HCT116 (cell line): ENCODE measurements around the gene CST2.

ENCODE experiments used
- CBX3 ChIP-seq: IDR thresholded peaks from 2 replicates; pipeline ENCODE4 v1.6.1; 2012; ENCODE audit warnings: low read depth
- ELF1 ChIP-seq: IDR thresholded peaks from 2 replicates; pipeline ENCODE4 v1.6.1; 2012; ENCODE audit warnings: low read depth, borderline replicate concordance
- EZH2 ChIP-seq: fragments of 200-600 bp; sonication (generic); IDR thresholded peaks from 2 replicates; pipeline ENCODE4 v1.6.1; 2017; ENCODE audit warnings: antibody characterized with exemption, mixed run types
- EZH2phosphoT487 ChIP-seq: fragments of 200-600 bp; IDR thresholded peaks from 2 replicates; pipeline ENCODE4 v1.6.1; 2018; ENCODE audit warnings: antibody characterized with exemption, borderline replicate concordance
- FOSL1 ChIP-seq: IDR thresholded peaks from 2 replicates; pipeline ENCODE4 v1.6.1; 2012; ENCODE audit warnings: low read depth
- JUND ChIP-seq: IDR thresholded peaks from 2 replicates; pipeline ENCODE4 v1.6.1; 2012
- POLR2A ChIP-seq: IDR thresholded peaks from 2 replicates; pipeline ENCODE4 v1.7.0; 2011; ENCODE audit warnings: borderline replicate concordance; ENCODE audit not compliant: insufficient read depth, insufficient read length; ENCODE audit errors: extremely low read depth
- POLR2AphosphoS5 ChIP-seq: IDR thresholded peaks from 2 replicates; pipeline ENCODE4 v1.6.1; 2011; ENCODE audit warnings: mild to moderate bottlenecking, low read depth, low read length, moderate library complexity
- SIN3A ChIP-seq: IDR thresholded peaks from 2 replicates; pipeline ENCODE4 v1.6.1; 2012; ENCODE audit warnings: low read depth
- SP1 ChIP-seq: IDR thresholded peaks from 2 replicates; pipeline ENCODE4 v1.6.1; 2012; ENCODE audit warnings: low read depth
- ZNF274 ChIP-seq: fragments of 200-500 bp; sonication (Bioruptor generic); IDR thresholded peaks from 2 replicates; pipeline ENCODE4 v1.6.1; 2014; ENCODE audit warnings: mild to moderate bottlenecking, low read depth, low read length, inconsistent platforms
- TF ChIP-seq, protein P1 (sequence below), 3 experiments: fragments of 200-600 bp in 1 of 3; sonication (generic) in 1 of 3; IDR thresholded peaks in 2 of 3; conservative IDR thresholded peaks in 1 of 3; 2 replicates each; pipeline ENCODE4 v1.5.1; 2012 to 2017; ENCODE audit warnings: low read depth in 2 of 3, low read length in 2 of 3, antibody characterized with exemption in 1 of 3, borderline replicate concordance in 1 of 3, control low read depth in 1 of 3, mild to moderate bottlenecking in 1 of 3, mixed read lengths in 1 of 3, mixed run types in 1 of 3, moderate library complexity in 1 of 3; ENCODE audit not compliant: insufficient read depth in 1 of 3
- TF ChIP-seq, protein P2 (sequence below): IDR thresholded peaks from 2 replicates; pipeline ENCODE4 v1.6.1; 2012

DNA sequence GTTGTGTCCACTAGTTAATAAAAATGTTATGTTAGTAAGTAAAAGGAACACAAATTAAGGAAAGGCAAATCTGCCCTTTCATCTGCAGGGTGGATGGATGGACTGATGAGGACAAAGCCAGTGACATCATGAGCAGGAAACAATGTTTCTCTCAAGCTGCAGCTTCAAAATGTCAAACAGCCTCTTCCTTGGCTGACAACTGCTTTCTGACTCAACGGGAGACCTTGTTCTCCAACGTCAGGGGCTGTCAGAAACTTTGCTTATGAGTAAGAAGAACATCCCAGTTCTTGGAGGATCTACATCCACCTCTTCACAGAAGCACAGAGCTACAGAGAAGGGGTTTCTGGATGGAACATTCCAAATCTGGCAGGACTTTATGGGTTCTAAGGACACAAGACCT lies 6.0 kb downstream of the CST2 start:
- TF ChIP-seq, protein P1, sequence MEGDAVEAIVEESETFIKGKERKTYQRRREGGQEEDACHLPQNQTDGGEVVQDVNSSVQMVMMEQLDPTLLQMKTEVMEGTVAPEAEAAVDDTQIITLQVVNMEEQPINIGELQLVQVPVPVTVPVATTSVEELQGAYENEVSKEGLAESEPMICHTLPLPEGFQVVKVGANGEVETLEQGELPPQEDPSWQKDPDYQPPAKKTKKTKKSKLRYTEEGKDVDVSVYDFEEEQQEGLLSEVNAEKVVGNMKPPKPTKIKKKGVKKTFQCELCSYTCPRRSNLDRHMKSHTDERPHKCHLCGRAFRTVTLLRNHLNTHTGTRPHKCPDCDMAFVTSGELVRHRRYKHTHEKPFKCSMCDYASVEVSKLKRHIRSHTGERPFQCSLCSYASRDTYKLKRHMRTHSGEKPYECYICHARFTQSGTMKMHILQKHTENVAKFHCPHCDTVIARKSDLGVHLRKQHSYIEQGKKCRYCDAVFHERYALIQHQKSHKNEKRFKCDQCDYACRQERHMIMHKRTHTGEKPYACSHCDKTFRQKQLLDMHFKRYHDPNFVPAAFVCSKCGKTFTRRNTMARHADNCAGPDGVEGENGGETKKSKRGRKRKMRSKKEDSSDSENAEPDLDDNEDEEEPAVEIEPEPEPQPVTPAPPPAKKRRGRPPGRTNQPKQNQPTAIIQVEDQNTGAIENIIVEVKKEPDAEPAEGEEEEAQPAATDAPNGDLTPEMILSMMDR (IDR thresholded peaks at IDR 0.05 in 2 of 3, conservative IDR thresholded peaks at IDR 0.05 in 1 of 3; ENCODE audit: borderline replicate concordance in 1 of 3, insufficient read depth in 1 of 3, low read depth in 2 of 3, low read length in 2 of 3): no peak
- TF ChIP-seq SP1 (no peak), ZNF274 (no peak), EZH2 (no peak), SIN3A (no peak), POLR2A (no peak), EZH2phosphoT487 (no peak), ELF1 (no peak), CBX3 (no peak), POLR2AphosphoS5 (no peak), JUND (no peak), FOSL1 (no peak)
- TF ChIP-seq, protein P2, sequence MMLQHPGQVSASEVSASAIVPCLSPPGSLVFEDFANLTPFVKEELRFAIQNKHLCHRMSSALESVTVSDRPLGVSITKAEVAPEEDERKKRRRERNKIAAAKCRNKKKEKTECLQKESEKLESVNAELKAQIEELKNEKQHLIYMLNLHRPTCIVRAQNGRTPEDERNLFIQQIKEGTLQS: no peak
